OCI-LY3 (cell line): Measurements from ENCODE around the gene SQSTM1.

Source experiments
- EZH2phosphoT487 ChIP-seq: fragments of 200-600 bp; shearing (Covaris generic); IDR thresholded peaks from 2 replicates; pipeline ENCODE4 v1.6.1; 2018; ENCODE audit warnings: antibody characterized with exemption, mixed run types, low read depth
- TF ChIP-seq, protein P1 (sequence below): fragments of 200-600, 300-600 bp; sonication (generic); IDR thresholded peaks from 2 replicates; pipeline ENCODE4 v1.5.1; 2014; ENCODE audit warnings: antibody characterized with exemption, low read length, low read depth

- TF ChIP-seq, protein P1, sequence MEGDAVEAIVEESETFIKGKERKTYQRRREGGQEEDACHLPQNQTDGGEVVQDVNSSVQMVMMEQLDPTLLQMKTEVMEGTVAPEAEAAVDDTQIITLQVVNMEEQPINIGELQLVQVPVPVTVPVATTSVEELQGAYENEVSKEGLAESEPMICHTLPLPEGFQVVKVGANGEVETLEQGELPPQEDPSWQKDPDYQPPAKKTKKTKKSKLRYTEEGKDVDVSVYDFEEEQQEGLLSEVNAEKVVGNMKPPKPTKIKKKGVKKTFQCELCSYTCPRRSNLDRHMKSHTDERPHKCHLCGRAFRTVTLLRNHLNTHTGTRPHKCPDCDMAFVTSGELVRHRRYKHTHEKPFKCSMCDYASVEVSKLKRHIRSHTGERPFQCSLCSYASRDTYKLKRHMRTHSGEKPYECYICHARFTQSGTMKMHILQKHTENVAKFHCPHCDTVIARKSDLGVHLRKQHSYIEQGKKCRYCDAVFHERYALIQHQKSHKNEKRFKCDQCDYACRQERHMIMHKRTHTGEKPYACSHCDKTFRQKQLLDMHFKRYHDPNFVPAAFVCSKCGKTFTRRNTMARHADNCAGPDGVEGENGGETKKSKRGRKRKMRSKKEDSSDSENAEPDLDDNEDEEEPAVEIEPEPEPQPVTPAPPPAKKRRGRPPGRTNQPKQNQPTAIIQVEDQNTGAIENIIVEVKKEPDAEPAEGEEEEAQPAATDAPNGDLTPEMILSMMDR, result no peak
- no peak for TF ChIP-seq EZH2phosphoT487
These were observed 44.0 kb downstream of the SQSTM1 start for GRCh38 chr5:179864686-179865085.
